ENCODE results near the gene TRDN. TPM values are rescaled to one million over a fixed set of nuclear protein-coding genes. Genes with fewer than 3 reads are reported as not detected.

TRDN gene
- total RNA-seq, 1 experiment from 2014 or later, result 39.8 TPM

- TF ChIP-seq PRDM15 (CRISPR knock-in tag; IDR thresholded peaks at IDR 0.05) (no peak), RELA (CRISPR knock-in tag; IDR thresholded peaks at IDR 0.05; ENCODE audit: borderline replicate concordance) (no peak), CBFB (CRISPR knock-in tag; IDR thresholded peaks at IDR 0.05; ENCODE audit: low read depth) (no peak), ZNF671 (CRISPR knock-in tag; IDR thresholded peaks at IDR 0.05) (no peak), OVOL2 (CRISPR knock-in tag; IDR thresholded peaks at IDR 0.05; ENCODE audit: borderline replicate concordance) (no peak)
Measured at GRCh38 chr6:123524781-123525180, 112.0 kb downstream of the TRDN start (continued).

- no peak overlapping the region for H3K27ac Mint-ChIP-seq
- H3K27me3 Mint-ChIP-seq (ENCODE audit: low read depth), result no peaks in the 10 kb centered on the region
- TF ChIP-seq SMAD3 (CRISPR knock-in tag; IDR thresholded peaks at IDR 0.05; ENCODE audit: borderline replicate concordance) (no peak), E2F5 (CRISPR knock-in tag; IDR thresholded peaks at IDR 0.05) (no peak), ATF1 (CRISPR knock-in tag; IDR thresholded peaks at IDR 0.05) (no peak), HMGXB4 (CRISPR knock-in tag; IDR thresholded peaks at IDR 0.05) (no peak), ZNF396 (CRISPR knock-in tag; IDR thresholded peaks at IDR 0.05; ENCODE audit: borderline replicate concordance) (no peak), IRF2 (CRISPR knock-in tag; IDR thresholded peaks at IDR 0.05; ENCODE audit: borderline replicate concordance, low read depth) (no peak), ZNF263 (CRISPR knock-in tag; IDR thresholded peaks at IDR 0.05; ENCODE audit: low read depth) (no peak), IRF1 (CRISPR knock-in tag; IDR thresholded peaks at IDR 0.05) (no peak), FOXP4 (CRISPR knock-in tag; IDR thresholded peaks at IDR 0.05) (no peak), PRRX2 (CRISPR knock-in tag; IDR thresholded peaks at IDR 0.05) (no peak)
- H3K4me3 Mint-ChIP-seq, result no peak overlapping the region
- H3K4me1 Mint-ChIP-seq, result peaks cover 28% of the 10 kb centered on the region
- no peak for DNase-seq (ENCODE audit: low spot score)
- H3K36me3 Mint-ChIP-seq, result peaks cover 6% of the 10 kb centered on the region
- ChIA-PET POLR2A (no interaction called here), CTCF (no interaction called here)
- 0 out of 2 replicates have a peak, but pooled peaks cover 2% of the 10 kb centered on the region for H3K9me3 Mint-ChIP-seq
- ATAC-seq, result no peak
Measured at GRCh38 chr6:123520217-123520616, 116.5 kb downstream of the TRDN start.

GRCh38 chr6:123519189-123519505, 117.6 kb downstream of the TRDN start:
- no peak overlapping the region for H3K4me3 Mint-ChIP-seq
- H3K27ac Mint-ChIP-seq, result no peak overlapping the region
- H3K27me3 Mint-ChIP-seq (ENCODE audit: low read depth), result no peaks in the 10 kb centered on the region
- DNase-seq (ENCODE audit: low spot score) (no peak), ATAC-seq (no peak)
- H3K9me3 Mint-ChIP-seq, result no peaks in the 10 kb centered on the region
- POLR2A ChIA-PET, result no interaction called here
- H3K4me1 Mint-ChIP-seq, result peaks cover 28% of the 10 kb centered on the region
- H3K36me3 Mint-ChIP-seq, result peaks cover 4% of the 10 kb centered on the region
- CTCF ChIA-PET, result interaction anchor here (0.8 to 2.2 kb wide), 3 partner anchors 10 to 196 kb away, joined by 3 to 10 read pairs (median 3); no protein-coding TSS in a partner anchor
- TF ChIP-seq ZNF512 (CRISPR knock-in tag; IDR thresholded peaks at IDR 0.05; ENCODE audit: borderline replicate concordance) (no peak), RELA (CRISPR knock-in tag; IDR thresholded peaks at IDR 0.05; ENCODE audit: borderline replicate concordance) (no peak), MXD4 (CRISPR knock-in tag; IDR thresholded peaks at IDR 0.05; ENCODE audit: borderline replicate concordance) (no peak), HMGA2 (CRISPR knock-in tag; IDR thresholded peaks at IDR 0.05) (no peak), JUN (CRISPR knock-in tag; IDR thresholded peaks at IDR 0.05) (no peak), PRRX2 (CRISPR knock-in tag; IDR thresholded peaks at IDR 0.05) (no peak), ZNF423 (CRISPR knock-in tag; IDR thresholded peaks at IDR 0.05) (no peak), ZMAT4 (CRISPR knock-in tag; IDR thresholded peaks at IDR 0.05) (no peak)
